Measurements from ENCODE around the gene ATP6V1G1. TPM values are rescaled to one million over a fixed set of nuclear protein-coding genes. Genes with fewer than 3 reads are reported as not detected.

The ATP6V1G1 gene
- total RNA-seq, 6 donors from 2014 or later = 93.2 to 182 (median 133) TPM

DNA sequence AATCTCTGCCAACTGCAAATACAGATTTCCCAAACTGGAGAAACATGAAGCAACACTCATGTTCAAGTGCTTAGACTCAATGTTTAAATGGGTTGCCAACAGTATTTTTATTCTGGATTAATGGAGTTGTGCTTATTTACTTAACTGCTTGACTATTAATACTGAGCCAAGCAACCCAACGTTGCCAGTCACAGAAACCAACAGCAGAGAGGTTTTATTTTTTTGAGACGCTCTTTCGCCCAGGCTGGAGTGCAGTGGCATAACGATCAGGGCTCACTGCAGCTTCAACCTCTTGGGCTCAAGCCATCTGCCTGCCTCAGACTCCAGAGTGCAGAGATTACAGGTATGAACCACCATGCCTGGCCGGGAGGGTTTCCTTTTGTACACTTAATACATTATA, 15.1 kb downstream of the ATP6V1G1 start:
- H3K4me3 ChIP-seq = no peak overlapping the region
- no peaks in the 10 kb centered on the region for H3K27me3 ChIP-seq
- H3K4me1 ChIP-seq = peaks cover 0 to 24% (median 0%) of the 10 kb centered on the region in 4 donors
- DNase-seq (peak in 1 of 2 donors; percentile 44), ATAC-seq (ENCODE audit: low FRiP score in 2 of 2) (peak in 1 of 2 donors; percentile 72)
- peak overlapping the region in 2 of 4 donors; percentile 9 to 38 for H3K27ac ChIP-seq
- peaks cover 14 to 30% (median 25%) of the 10 kb centered on the region in 4 donors for H3K36me3 ChIP-seq
- WGBS, 2 donors = 79 to 83% methylated on average over 5 of the region's 5 CpGs
- peaks cover 0 to 10% (median 0%) of the 10 kb centered on the region in 4 donors for H3K9me3 ChIP-seq
- TF ChIP-seq, protein P1, sequence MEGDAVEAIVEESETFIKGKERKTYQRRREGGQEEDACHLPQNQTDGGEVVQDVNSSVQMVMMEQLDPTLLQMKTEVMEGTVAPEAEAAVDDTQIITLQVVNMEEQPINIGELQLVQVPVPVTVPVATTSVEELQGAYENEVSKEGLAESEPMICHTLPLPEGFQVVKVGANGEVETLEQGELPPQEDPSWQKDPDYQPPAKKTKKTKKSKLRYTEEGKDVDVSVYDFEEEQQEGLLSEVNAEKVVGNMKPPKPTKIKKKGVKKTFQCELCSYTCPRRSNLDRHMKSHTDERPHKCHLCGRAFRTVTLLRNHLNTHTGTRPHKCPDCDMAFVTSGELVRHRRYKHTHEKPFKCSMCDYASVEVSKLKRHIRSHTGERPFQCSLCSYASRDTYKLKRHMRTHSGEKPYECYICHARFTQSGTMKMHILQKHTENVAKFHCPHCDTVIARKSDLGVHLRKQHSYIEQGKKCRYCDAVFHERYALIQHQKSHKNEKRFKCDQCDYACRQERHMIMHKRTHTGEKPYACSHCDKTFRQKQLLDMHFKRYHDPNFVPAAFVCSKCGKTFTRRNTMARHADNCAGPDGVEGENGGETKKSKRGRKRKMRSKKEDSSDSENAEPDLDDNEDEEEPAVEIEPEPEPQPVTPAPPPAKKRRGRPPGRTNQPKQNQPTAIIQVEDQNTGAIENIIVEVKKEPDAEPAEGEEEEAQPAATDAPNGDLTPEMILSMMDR (IDR thresholded peaks at IDR 0.05) = no peak
- TF ChIP-seq POLR2A (IDR thresholded peaks at IDR 0.05) (no peak), EP300 (IDR thresholded peaks at IDR 0.05) (no peak), POLR2AphosphoS5 (IDR thresholded peaks at IDR 0.05) (no peak)

DNA sequence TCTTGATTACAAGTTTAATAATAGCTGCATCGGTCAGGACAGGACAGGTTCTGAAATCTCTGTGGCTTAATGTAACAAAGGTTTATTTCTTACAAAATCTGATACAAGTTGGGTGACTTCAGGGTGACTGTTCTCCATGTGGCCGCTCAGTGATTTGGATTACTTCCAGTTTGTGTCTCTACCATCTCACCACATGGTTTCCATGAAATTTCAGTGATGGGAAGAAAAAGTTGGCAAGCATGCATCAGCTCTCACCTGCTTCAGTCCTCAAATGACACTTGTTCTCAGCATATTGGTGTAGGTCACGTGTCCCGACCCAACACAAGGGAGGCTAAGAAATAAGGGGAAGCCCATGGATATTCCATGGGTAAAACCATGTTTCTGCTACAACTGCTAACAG, 15.7 kb downstream of the ATP6V1G1 start:
- peaks cover 0 to 10% (median 0%) of the 10 kb centered on the region in 4 donors for H3K9me3 ChIP-seq
- 68 to 73% methylated on average over 4 of the region's 4 CpGs for WGBS, 2 donors
- no peak for ATAC-seq (ENCODE audit: low FRiP score in 2 of 2)

DNA sequence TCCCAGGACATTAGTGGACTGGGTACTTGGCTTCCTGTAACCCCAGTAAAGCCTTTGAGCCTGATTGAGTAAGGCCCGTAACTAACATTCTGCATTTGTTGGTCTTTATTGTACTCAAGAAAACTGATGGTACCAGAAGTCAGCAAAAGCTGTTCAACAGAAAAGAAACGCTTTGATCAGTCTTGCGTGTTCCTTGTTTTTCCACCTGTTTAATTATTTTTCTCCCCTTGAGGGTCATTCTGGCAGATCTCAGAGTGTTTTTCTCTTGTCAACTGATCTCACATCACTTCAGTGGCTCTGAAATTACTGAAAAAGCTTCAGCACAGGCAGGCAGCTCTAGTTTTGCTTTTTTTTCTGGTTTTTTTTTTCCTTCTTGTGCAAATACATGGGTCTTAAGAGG, 17.4 kb downstream of the ATP6V1G1 start:
- Histone ChIP-seq H3K27ac (no peak overlapping the region), H3K27me3 (no peaks in the 10 kb centered on the region), H3K36me3 (peaks cover 0 to 11% (median 7%) of the 10 kb centered on the region in 4 donors), H3K4me1 (peaks cover 0 to 24% (median 0%) of the 10 kb centered on the region in 4 donors), H3K9me3 (peaks cover 0 to 10% (median 0%) of the 10 kb centered on the region in 4 donors), H3K4me3 (no peak overlapping the region)
- TF ChIP-seq POLR2AphosphoS5 (IDR thresholded peaks at IDR 0.05) (no peak), POLR2A (IDR thresholded peaks at IDR 0.05) (no peak), EP300 (IDR thresholded peaks at IDR 0.05) (no peak)
- TF ChIP-seq, protein P1 (IDR thresholded peaks at IDR 0.05) = no peak
- 70 to 85% methylated on average over 3 of the region's 3 CpGs for WGBS, 2 donors
- ATAC-seq (ENCODE audit: low FRiP score in 2 of 2) = no peak
- no peak for DNase-seq

More for the DNA sequence above, 15.7 kb downstream of the ATP6V1G1 start:
- Histone ChIP-seq H3K4me1 (peaks cover 0 to 24% (median 0%) of the 10 kb centered on the region in 4 donors), H3K27ac (no peak overlapping the region), H3K27me3 (no peaks in the 10 kb centered on the region), H3K36me3 (peaks cover 7 to 24% (median 22%) of the 10 kb centered on the region in 4 donors), H3K4me3 (no peak overlapping the region)
- no peak for TF ChIP-seq POLR2A (IDR thresholded peaks at IDR 0.05)
- TF ChIP-seq EP300 (IDR thresholded peaks at IDR 0.05) = no peak
- no peak for TF ChIP-seq POLR2AphosphoS5 (IDR thresholded peaks at IDR 0.05)
- TF ChIP-seq, protein P1 (IDR thresholded peaks at IDR 0.05) = no peak
- DNase-seq = peak in 1 of 2 donors; percentile 48

DNA sequence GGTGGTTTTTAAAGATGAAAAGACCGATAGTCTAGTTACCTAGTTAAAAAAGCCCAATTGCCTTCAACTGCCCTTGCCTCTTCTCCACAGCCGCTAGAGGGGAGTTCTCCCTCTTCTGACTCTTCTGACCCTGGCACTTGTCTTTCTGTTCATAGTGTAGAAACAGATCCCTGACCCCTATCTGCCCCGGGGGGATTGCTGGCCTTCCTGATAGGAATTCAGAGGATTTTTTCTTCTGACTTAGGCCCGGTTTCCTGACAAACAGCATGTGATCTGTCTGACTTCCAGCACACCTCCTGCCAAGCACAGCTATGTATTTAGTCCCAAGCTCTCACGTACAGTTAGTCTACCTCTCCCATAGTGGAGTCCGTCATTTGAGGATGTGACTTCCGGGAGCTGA, 18.5 kb downstream of the ATP6V1G1 start:
- TF ChIP-seq POLR2AphosphoS5 (IDR thresholded peaks at IDR 0.05) (no peak), POLR2A (IDR thresholded peaks at IDR 0.05) (no peak), EP300 (IDR thresholded peaks at IDR 0.05) (no peak)
- TF ChIP-seq, protein P1 (IDR thresholded peaks at IDR 0.05) = no peak
- DNase-seq = no peak
- Histone ChIP-seq H3K9me3 (peaks cover 0 to 7% (median 0%) of the 10 kb centered on the region in 4 donors), H3K4me1 (peaks cover 0 to 30% (median 3%) of the 10 kb centered on the region in 4 donors), H3K4me3 (no peak overlapping the region), H3K27ac (no peak overlapping the region), H3K27me3 (no peaks in the 10 kb centered on the region), H3K36me3 (peaks cover 0 to under 1% (median 0%) of the 10 kb centered on the region in 4 donors)
- ATAC-seq (ENCODE audit: low FRiP score in 2 of 2) = no peak
- WGBS, 2 donors = 62 to 69% methylated on average over 7 of the region's 7 CpGs

Data from upper lobe of left lung (tissue), 6 donors.